ENCODE measurements around the gene MED16.

DNA sequence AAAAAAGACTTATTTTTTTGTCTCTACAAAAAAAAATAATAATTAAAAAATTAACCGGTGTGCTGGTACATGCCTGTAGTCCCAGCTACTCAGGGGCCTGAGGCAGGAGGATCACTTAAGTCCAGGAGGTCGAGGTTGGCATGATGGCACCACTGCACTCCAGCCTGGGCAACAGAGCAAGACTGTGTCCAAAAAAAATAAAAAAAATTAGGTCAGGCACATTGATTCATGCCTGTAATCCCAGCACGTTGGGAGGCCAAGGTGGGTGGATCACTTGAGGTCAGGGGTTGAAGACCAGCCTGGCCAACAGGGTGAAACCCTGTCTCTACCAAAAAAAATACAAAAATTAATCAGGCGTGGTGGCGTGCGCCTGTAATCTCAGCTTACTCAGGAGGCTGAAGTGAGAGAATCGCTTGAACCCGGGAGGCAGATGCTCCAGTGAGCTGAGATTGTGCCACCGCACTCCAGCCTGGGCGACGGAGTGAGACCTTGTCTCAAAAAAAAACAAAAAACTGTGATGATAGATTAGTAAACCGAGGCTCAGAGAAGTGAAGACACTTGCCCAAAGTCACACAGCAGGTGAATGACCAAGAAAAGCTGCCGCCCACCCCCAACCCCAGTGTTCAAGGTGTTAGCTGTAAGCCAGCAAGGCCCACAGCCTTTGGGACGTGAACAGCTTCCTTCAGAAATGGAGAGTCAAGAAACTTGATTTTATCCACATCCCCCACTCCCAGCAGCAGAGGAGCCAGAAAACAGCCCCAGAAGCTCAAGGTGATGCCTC, 9.6 kb upstream of the MED16 start:
- no peak for TF ChIP-seq EP300 (IDR thresholded peaks at IDR 0.05)
- TF ChIP-seq POLR2A (IDR thresholded peaks at IDR 0.05): no peak
